HG03066 (cell line): Measurements from ENCODE around the gene METRNL.

Experiments used
- ATAC-seq: cut with Tn5 transposase; IDR thresholded peaks from one replicate; pipeline ENCODE4 v1.9.1; 2021; ENCODE audit warnings: low read depth; ENCODE audit not compliant: unreplicated experiment

Gene METRNL

GRCh38 chr17:83089328-83090132 is 10.1 kb downstream of the METRNL start:
- ATAC-seq: no peak

GRCh38 chr17:83090444-83091256 is 11.2 kb downstream of the METRNL start:
- no peak for ATAC-seq

GRCh38 chr17:83091257-83092141 is 12.1 kb downstream of the METRNL start:
- ATAC-seq: no peak

- no peak for ATAC-seq
These were observed 12.8 kb downstream of the METRNL start for GRCh38 chr17:83092186-83092585.

- ATAC-seq: no peak
These were observed 13.5 kb downstream of the METRNL start for GRCh38 chr17:83092931-83093330.

GRCh38 chr17:83093506-83093905 is 14.1 kb downstream of the METRNL start:
- no peak for ATAC-seq

GRCh38 chr17:83094291-83094690 is 14.9 kb downstream of the METRNL start:
- no peak for ATAC-seq

GRCh38 chr17:83095016-83095415 is 15.6 kb downstream of the METRNL start:
- no peak for ATAC-seq

- ATAC-seq: no peak
These were observed 17.2 kb downstream of the METRNL start for GRCh38 chr17:83096401-83097224.

- ATAC-seq: no peak
These were observed 18.4 kb downstream of the METRNL start for GRCh38 chr17:83097831-83098230.

- no peak for ATAC-seq
These were observed 19.1 kb downstream of the METRNL start for GRCh38 chr17:83098241-83099085.

GRCh38 chr17:83099086-83099555 is 19.7 kb downstream of the METRNL start:
- no peak for ATAC-seq

- ATAC-seq: no peak
These were observed 20.3 kb downstream of the METRNL start for GRCh38 chr17:83099570-83100181.

GRCh38 chr17:83100220-83100852 is 20.9 kb downstream of the METRNL start:
- ATAC-seq: no peak

- no peak for ATAC-seq
These were observed 21.5 kb downstream of the METRNL start for GRCh38 chr17:83100853-83101391.

- ATAC-seq: no peak
These were observed 22.5 kb downstream of the METRNL start for GRCh38 chr17:83101805-83102480.
